Measurements from ENCODE around the gene PTPDC1.

Gene PTPDC1

GRCh38 chr9:94126844-94127243 lies 42.6 kb downstream of the PTPDC1 start:
- TF ChIP-seq CTCF (IDR thresholded peaks at IDR 0.05; ENCODE audit: insufficient read depth, low read length, poor library complexity, severe bottlenecking) = no peak
- TF ChIP-seq EZH2phosphoT487 (conservative IDR thresholded peaks at IDR 0.05; ENCODE audit: low read length) = no peak
- Histone ChIP-seq H3K9me3 (ENCODE audit: insufficient read depth, low read length) (peaks cover 8% of the 10 kb centered on the region; the same call in 1 of the 2 replicates), H3K27ac (ENCODE audit: low read depth, low read length) (no peak overlapping the region)

GRCh38 chr9:94127806-94128205 lies 43.5 kb downstream of the PTPDC1 start:
- no peak overlapping the region for H3K4me3 ChIP-seq (ENCODE audit: insufficient read depth, low read length, poor library complexity, severe bottlenecking)
- TF ChIP-seq EZH2phosphoT487 (conservative IDR thresholded peaks at IDR 0.05; ENCODE audit: low read length) (no peak), CTCF (IDR thresholded peaks at IDR 0.05; ENCODE audit: insufficient read depth, low read length, poor library complexity, severe bottlenecking) (no peak)
- H3K9me3 ChIP-seq (ENCODE audit: insufficient read depth, low read length) = peaks cover 8% of the 10 kb centered on the region; the same call in 1 of the 2 replicates
- H3K79me2 ChIP-seq (ENCODE audit: insufficient read depth, low read length) = no peaks in the 10 kb centered on the region
- H3K9me2 ChIP-seq (replicated peaks; ENCODE audit: insufficient read depth, low read length) = no peaks in the 10 kb centered on the region
- H3K36me3 ChIP-seq (ENCODE audit: low read length) = no peaks in the 10 kb centered on the region
- no peaks in the 10 kb centered on the region for H3K27me3 ChIP-seq (ENCODE audit: low read length)
- no peaks in the 10 kb centered on the region for H4K20me1 ChIP-seq (ENCODE audit: low read depth, low read length)
- no peak overlapping the region for H3K4me2 ChIP-seq (ENCODE audit: low read depth, low read length, poor library complexity, severe bottlenecking)
- H2AFZ ChIP-seq (ENCODE audit: low read depth, low read length, severe bottlenecking) = no peak overlapping the region
- no peak overlapping the region for H3K9ac ChIP-seq (ENCODE audit: low read length)
- H3F3A ChIP-seq (ENCODE audit: insufficient read depth) = no peaks in the 10 kb centered on the region
- H3K27ac ChIP-seq (ENCODE audit: low read depth, low read length) = no peak overlapping the region

More at GRCh38 chr9:94126844-94127243, 42.6 kb downstream of the PTPDC1 start:
- no peaks in the 10 kb centered on the region for H3K27me3 ChIP-seq (ENCODE audit: low read length)
- no peaks in the 10 kb centered on the region for H3K79me2 ChIP-seq (ENCODE audit: insufficient read depth, low read length)
- no peaks in the 10 kb centered on the region for H3F3A ChIP-seq (ENCODE audit: insufficient read depth)
- H3K9ac ChIP-seq (ENCODE audit: low read length) = no peak overlapping the region
- no peaks in the 10 kb centered on the region for H3K9me2 ChIP-seq (replicated peaks; ENCODE audit: insufficient read depth, low read length)
- H3K4me2 ChIP-seq (ENCODE audit: low read depth, low read length, poor library complexity, severe bottlenecking) = no peak overlapping the region
- H2AFZ ChIP-seq (ENCODE audit: low read depth, low read length, severe bottlenecking) = no peak overlapping the region
- no peaks in the 10 kb centered on the region for H4K20me1 ChIP-seq (ENCODE audit: low read depth, low read length)
- no peaks in the 10 kb centered on the region for H3K36me3 ChIP-seq (ENCODE audit: low read length)
- H3K4me3 ChIP-seq (ENCODE audit: insufficient read depth, low read length, poor library complexity, severe bottlenecking) = no peak overlapping the region

GRCh38 chr9:94128580-94128979 lies 44.3 kb downstream of the PTPDC1 start:
- no peaks in the 10 kb centered on the region for H3K9me2 ChIP-seq (replicated peaks; ENCODE audit: insufficient read depth, low read length)
- no peak overlapping the region for H3K4me2 ChIP-seq (ENCODE audit: low read depth, low read length, poor library complexity, severe bottlenecking)
- TF ChIP-seq EZH2phosphoT487 (conservative IDR thresholded peaks at IDR 0.05; ENCODE audit: low read length) = no peak
- TF ChIP-seq CTCF (IDR thresholded peaks at IDR 0.05; ENCODE audit: insufficient read depth, low read length, poor library complexity, severe bottlenecking) = no peak
- no peaks in the 10 kb centered on the region for H3K27me3 ChIP-seq (ENCODE audit: low read length)
- no peak overlapping the region for H3K4me3 ChIP-seq (ENCODE audit: insufficient read depth, low read length, poor library complexity, severe bottlenecking)
- H3K79me2 ChIP-seq (ENCODE audit: insufficient read depth, low read length) = no peaks in the 10 kb centered on the region
- peaks cover 8% of the 10 kb centered on the region; the same call in 1 of the 2 replicates for H3K9me3 ChIP-seq (ENCODE audit: insufficient read depth, low read length)
- no peaks in the 10 kb centered on the region for H3F3A ChIP-seq (ENCODE audit: insufficient read depth)
- H4K20me1 ChIP-seq (ENCODE audit: low read depth, low read length) = no peaks in the 10 kb centered on the region
- H3K9ac ChIP-seq (ENCODE audit: low read length) = no peak overlapping the region
- no peak overlapping the region for H2AFZ ChIP-seq (ENCODE audit: low read depth, low read length, severe bottlenecking)
- no peaks in the 10 kb centered on the region for H3K36me3 ChIP-seq (ENCODE audit: low read length)
- H3K27ac ChIP-seq (ENCODE audit: low read depth, low read length) = no peak overlapping the region

Data from SU-DHL-6 (cell line).